AG04449 (cell line): ENCODE data around the gene CAMTA1.
A peak's percentile ranks its signal among the peaks of the same experiment; 100 is the strongest.
"Not testable (repeated sequence)": the region's sequence is repeated elsewhere in the genome, so short reads cannot be mapped to it uniquely, and the experiment has no call there.

Experiments
- CTCF ChIA-PET: fragments of 350-600 bp; formaldehyde crosslinking; extraction: SDS; loops from one replicate; lab custom pipeline; 2021; ENCODE audit warnings: antibody characterized with exemption; lab: Yijun Ruan, JAX
- POLR2A ChIA-PET: fragments of 400-600, 350-600 bp; formaldehyde crosslinking; extraction: SDS; loops from one replicate; lab custom pipeline; 2020; ENCODE audit warnings: antibody characterized with exemption, inconsistent platforms; lab: Yijun Ruan, JAX
- DNase-seq: peaks from one replicate; pipeline ENCODE4 v3.0.0-alpha.2; 2010; ENCODE audit warnings: low read depth, low spot score
- H3K4me3 ChIP-seq: 2 replicates; pipeline ENCODE4 v1.5.1; 2011; ENCODE audit warnings: low read depth, mild to moderate bottlenecking, control low read depth, low read length
- CTCF ChIP-seq: IDR thresholded peaks from one replicate; pipeline ENCODE4 v1.5.1; 2011; ENCODE audit warnings: mild to moderate bottlenecking, moderate library complexity, low read length, control low read depth, inconsistent platforms; ENCODE audit not compliant: insufficient read depth; ENCODE audit errors: missing control alignments

Gene CAMTA1

GRCh38 chr1:6785318-6785727 lies at the start of gene CAMTA1:
CAMTA1 (plus strand) TSS chr1:6785454; CDS start chr1:6785531, 77 bp downstream.
- DNase-seq = no peak
- peak within 1 kb of the TSS; percentile 75 for H3K4me3 ChIP-seq
- TF ChIP-seq CTCF = no peak
- ChIA-PET CTCF (interaction anchor here (1.2 to 3.8 kb wide), 4 partner anchors 10 to 284 kb away, joined by 4 to 20 read pairs (median 11); no protein-coding TSS in a partner anchor), POLR2A (interaction anchor here (0.6 to 1.8 kb wide), 6 partner anchors 15 to 514 kb away, joined by 3 to 13 read pairs (median 3); no protein-coding TSS in a partner anchor)

GRCh38 chr1:6738987-6739676 lies 46.1 kb upstream of the CAMTA1 start:
- no peak overlapping the region for H3K4me3 ChIP-seq
- POLR2A ChIA-PET = no interaction called here
- CTCF ChIA-PET = interaction anchor here (1.5 kb wide), 1 partner anchor 11 kb away, joined by 5 read pairs; no protein-coding TSS in a partner anchor
- no peak for TF ChIP-seq CTCF
- DNase-seq = no peak

- H3K4me3 ChIP-seq, DNase-seq, POLR2A ChIA-PET: not testable (repeated sequence)
- CTCF ChIA-PET = interaction anchor here (0.8 to 1.8 kb wide), 3 partner anchors 8 to 148 kb away, joined by 3 to 9 read pairs (median 3); no protein-coding TSS in a partner anchor
Observed at GRCh38 chr1:6742676-6743188, 42.5 kb upstream of the CAMTA1 start.

- CTCF ChIA-PET = interaction anchor here (0.8 to 1.8 kb wide), 5 partner anchors 9 to 147 kb away, joined by 3 to 9 read pairs (median 3); no protein-coding TSS in a partner anchor
Observed at GRCh38 chr1:6743189-6744101, 41.8 kb upstream of the CAMTA1 start.

GRCh38 chr1:6745073-6745472 lies 40.2 kb upstream of the CAMTA1 start:
- no peak for DNase-seq
- ChIA-PET CTCF (interaction anchor here (1.5 to 2.9 kb wide), 4 partner anchors 12 to 145 kb away, joined by 3 to 13 read pairs (median 6); partner anchors contain the start of gene DNAJC11), POLR2A (no interaction called here)
- TF ChIP-seq CTCF = no peak
- H3K4me3 ChIP-seq = no peak overlapping the region

More at GRCh38 chr1:6743189-6744101, 41.8 kb upstream of the CAMTA1 start:
- POLR2A ChIA-PET = interaction anchor here (0.7 kb wide), 1 partner anchor 37 kb away, joined by 4 read pairs; no protein-coding TSS in a partner anchor
- DNase-seq = peak; percentile 28
- no peak overlapping the region for H3K4me3 ChIP-seq
- no peak for TF ChIP-seq CTCF

- ChIA-PET POLR2A (no interaction called here), CTCF (interaction anchor here (1.4 to 2.9 kb wide), 2 partner anchors 22 to 28 kb away, joined by 3 to 13 read pairs; no protein-coding TSS in a partner anchor)
- no peak for TF ChIP-seq CTCF
- no peak for DNase-seq
- no peak overlapping the region for H3K4me3 ChIP-seq
Observed at GRCh38 chr1:6747674-6748073, 37.6 kb upstream of the CAMTA1 start.
